ENCODE measurements around the gene DDX53. TPM values are rescaled to one million over a fixed set of nuclear protein-coding genes. Genes with fewer than 3 reads are reported as not detected.

The DDX53 gene
- total RNA-seq, 2 donors from 2014 or later, result not detected

- no peaks in the 10 kb centered on the region for H3K36me3 ChIP-seq
- TF ChIP-seq CTCF (IDR thresholded peaks at IDR 0.05), result no peak
- H3K4me1 ChIP-seq, result no peaks in the 10 kb centered on the region
- no peaks in the 10 kb centered on the region for H3K27me3 ChIP-seq
- no peak overlapping the region for H3K4me3 ChIP-seq
- no peak for DNase-seq
- no peak overlapping the region for H3K27ac ChIP-seq
- H3K9me3 ChIP-seq, result no peaks in the 10 kb centered on the region
- no peak overlapping the region for H3K9ac ChIP-seq (ENCODE audit: low read depth in 2 of 2, low read length in 2 of 2)
- intact Hi-C loops (cut with DNase I), result no loop called here
Observed at GRCh38 chrX:22963196-22963595, 36.6 kb upstream of the DDX53 start.

GRCh38 chrX:22968494-22968893 lies 31.3 kb upstream of the DDX53 start:
- Histone ChIP-seq H3K36me3 (no peaks in the 10 kb centered on the region), H3K9me3 (no peaks in the 10 kb centered on the region), H3K27ac (no peak overlapping the region), H3K27me3 (no peaks in the 10 kb centered on the region), H3K4me3 (no peak overlapping the region), H3K4me1 (no peaks in the 10 kb centered on the region), H3K9ac (ENCODE audit: low read depth in 2 of 2, low read length in 2 of 2) (no peak overlapping the region)
- no peak for TF ChIP-seq CTCF (IDR thresholded peaks at IDR 0.05)
- DNase-seq, result no peak
- intact Hi-C loops (cut with DNase I), result no loop called here

- Histone ChIP-seq H3K27me3 (no peaks in the 10 kb centered on the region), H3K36me3 (no peaks in the 10 kb centered on the region), H3K4me1 (no peaks in the 10 kb centered on the region), H3K27ac (no peak overlapping the region), H3K9me3 (no peaks in the 10 kb centered on the region), H3K4me3 (no peak overlapping the region), H3K9ac (ENCODE audit: low read depth in 2 of 2, low read length in 2 of 2) (no peak overlapping the region)
- DNase-seq, result no peak
- intact Hi-C loops (cut with DNase I), result no loop called here
- TF ChIP-seq CTCF (IDR thresholded peaks at IDR 0.05), result no peak
Observed at GRCh38 chrX:22969411-22969810, 30.3 kb upstream of the DDX53 start.

GRCh38 chrX:22970861-22971260 lies 28.9 kb upstream of the DDX53 start:
- Histone ChIP-seq H3K4me1 (no peaks in the 10 kb centered on the region), H3K9ac (ENCODE audit: low read depth in 2 of 2, low read length in 2 of 2) (no peak overlapping the region), H3K27ac (no peak overlapping the region), H3K4me3 (no peak overlapping the region), H3K9me3 (no peaks in the 10 kb centered on the region), H3K27me3 (no peaks in the 10 kb centered on the region), H3K36me3 (no peaks in the 10 kb centered on the region)
- intact Hi-C loops (cut with DNase I), result no loop called here
- TF ChIP-seq CTCF (IDR thresholded peaks at IDR 0.05), result no peak
- DNase-seq, result no peak

GRCh38 chrX:22974616-22975015 lies 25.1 kb upstream of the DDX53 start:
- intact Hi-C loops (cut with DNase I), result no loop called here
- TF ChIP-seq CTCF (IDR thresholded peaks at IDR 0.05), result no peak
- DNase-seq, result no peak
- Histone ChIP-seq H3K36me3 (no peaks in the 10 kb centered on the region), H3K27ac (no peak overlapping the region), H3K4me1 (no peaks in the 10 kb centered on the region), H3K9ac (ENCODE audit: low read depth in 2 of 2, low read length in 2 of 2) (no peak overlapping the region), H3K9me3 (no peaks in the 10 kb centered on the region), H3K27me3 (no peaks in the 10 kb centered on the region), H3K4me3 (no peak overlapping the region)

- Histone ChIP-seq H3K9ac (ENCODE audit: low read depth in 2 of 2, low read length in 2 of 2) (no peak overlapping the region), H3K27me3 (no peaks in the 10 kb centered on the region), H3K4me3 (no peak overlapping the region), H3K27ac (no peak overlapping the region), H3K36me3 (no peaks in the 10 kb centered on the region), H3K9me3 (no peaks in the 10 kb centered on the region), H3K4me1 (no peaks in the 10 kb centered on the region)
- no peak for DNase-seq
- TF ChIP-seq CTCF (IDR thresholded peaks at IDR 0.05), result no peak
- intact Hi-C loops (cut with DNase I), result no loop called here
Observed at GRCh38 chrX:22975786-22976185, 24.0 kb upstream of the DDX53 start.
